Measurements from ENCODE around the gene NHEJ1. TPM values are rescaled to one million over a fixed set of nuclear protein-coding genes. Genes with fewer than 3 reads are reported as not detected.

Gene NHEJ1
- total and polyA plus RNA-seq, 9 of the 15 experiments (the other 6 are each of a cell fraction or from before 2014, with no cell fraction given) = 9.0 to 23.7 (median 13.9) TPM

DNA sequence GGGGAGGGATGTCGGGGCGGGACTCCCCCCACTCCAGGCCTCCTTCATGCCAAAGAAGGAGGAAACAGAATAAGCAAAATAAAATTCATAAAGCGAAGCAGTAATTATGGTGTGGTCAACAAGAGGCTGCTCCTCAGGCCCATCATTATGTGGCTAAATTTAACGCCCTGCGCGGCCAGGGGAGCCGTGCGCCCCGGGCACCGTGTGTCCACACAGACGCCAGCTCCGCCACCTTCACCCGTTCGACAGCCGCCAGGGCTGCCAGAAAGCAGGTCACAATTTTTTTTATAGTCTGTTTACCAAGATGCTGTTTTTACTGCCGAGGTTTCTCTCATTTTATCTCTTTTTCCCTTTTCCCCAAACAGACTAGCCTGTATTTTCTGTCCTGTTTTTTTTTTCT, 31.0 kb downstream of the NHEJ1 start:
- H3K4me2 ChIP-seq (ENCODE audit: insufficient read depth, low read length) = no peak overlapping the region
- H3K9me3 ChIP-seq (replicated peaks; ENCODE audit: control insufficient read depth, insufficient read depth, low read depth, low read length) = no peaks in the 10 kb centered on the region
- H3K9me1 ChIP-seq (ENCODE audit: control insufficient read depth, insufficient read depth, low read length) = peaks cover 3% of the 10 kb centered on the region
- POLR2A ChIA-PET = no interaction called here
- DNase-seq (ENCODE audit: extremely low read depth in 1 of 4, low spot score in 3 of 4) (no peak), ATAC-seq (no peak), FAIRE-seq (no peak)
- CTCF ChIA-PET (ENCODE audit: low intra/inter-chr PET ratio) = no interaction called here
- intact Hi-C loops (cut with micrococcal nuclease) = no loop called here
- no TSS peak for BruUV-seq (replicated peaks)
- no peak overlapping the region for H2AFZ ChIP-seq (ENCODE audit: low read depth, low read length)
- peaks cover 17 to 26% of the 10 kb centered on the region in 2 experiments for H3K4me1 ChIP-seq (replicated peaks in 1 of 2; ENCODE audit: control insufficient read depth in 2 of 2, insufficient read depth in 2 of 2, low read length in 2 of 2)
- H3K79me2 ChIP-seq (ENCODE audit: control insufficient read depth, insufficient read depth, low read length) = no peaks in the 10 kb centered on the region
- WGBS (ENCODE audit: insufficient coverage, low coverage, missing lambda C conversion rate) = 94% methylated on average over 3 of the region's 16 CpGs
- H3K36me3 ChIP-seq (ENCODE audit: control insufficient read depth, insufficient read depth, low read length) = no peaks in the 10 kb centered on the region
- no peaks in the 10 kb centered on the region for H4K20me1 ChIP-seq (replicated peaks; ENCODE audit: control insufficient read depth, insufficient read depth, low read length)
- no peak overlapping the region for H3K9ac ChIP-seq (ENCODE audit: insufficient read depth in 1 of 2, low read depth in 2 of 2, low read length in 2 of 2)
- in situ Hi-C loops (cut with MboI) = no loop called here
- H3K4me3 ChIP-seq = no peak overlapping the region
- H3K27ac ChIP-seq (ENCODE audit: extremely low read depth, low read depth, low read length) = no peak overlapping the region
- H3K27me3 ChIP-seq (ENCODE audit: control insufficient read depth in 2 of 2, insufficient read depth in 2 of 2, low read length in 2 of 2) = no peaks in the 10 kb centered on the region
- TF ChIP-seq, protein P1, sequence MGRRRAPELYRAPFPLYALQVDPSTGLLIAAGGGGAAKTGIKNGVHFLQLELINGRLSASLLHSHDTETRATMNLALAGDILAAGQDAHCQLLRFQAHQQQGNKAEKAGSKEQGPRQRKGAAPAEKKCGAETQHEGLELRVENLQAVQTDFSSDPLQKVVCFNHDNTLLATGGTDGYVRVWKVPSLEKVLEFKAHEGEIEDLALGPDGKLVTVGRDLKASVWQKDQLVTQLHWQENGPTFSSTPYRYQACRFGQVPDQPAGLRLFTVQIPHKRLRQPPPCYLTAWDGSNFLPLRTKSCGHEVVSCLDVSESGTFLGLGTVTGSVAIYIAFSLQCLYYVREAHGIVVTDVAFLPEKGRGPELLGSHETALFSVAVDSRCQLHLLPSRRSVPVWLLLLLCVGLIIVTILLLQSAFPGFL (CRISPR knock-in tag; IDR thresholded peaks at IDR 0.05) = no peak
- TF ChIP-seq HOXB6 (CRISPR knock-in tag; IDR thresholded peaks at IDR 0.05; ENCODE audit: borderline replicate concordance) = no peak
- TF ChIP-seq OTX1 (CRISPR knock-in tag; IDR thresholded peaks at IDR 0.05) = no peak
- TF ChIP-seq PTTG1 (tag; IDR thresholded peaks at IDR 0.05; ENCODE audit: low read depth) = no peak
- TF ChIP-seq, protein P2, sequence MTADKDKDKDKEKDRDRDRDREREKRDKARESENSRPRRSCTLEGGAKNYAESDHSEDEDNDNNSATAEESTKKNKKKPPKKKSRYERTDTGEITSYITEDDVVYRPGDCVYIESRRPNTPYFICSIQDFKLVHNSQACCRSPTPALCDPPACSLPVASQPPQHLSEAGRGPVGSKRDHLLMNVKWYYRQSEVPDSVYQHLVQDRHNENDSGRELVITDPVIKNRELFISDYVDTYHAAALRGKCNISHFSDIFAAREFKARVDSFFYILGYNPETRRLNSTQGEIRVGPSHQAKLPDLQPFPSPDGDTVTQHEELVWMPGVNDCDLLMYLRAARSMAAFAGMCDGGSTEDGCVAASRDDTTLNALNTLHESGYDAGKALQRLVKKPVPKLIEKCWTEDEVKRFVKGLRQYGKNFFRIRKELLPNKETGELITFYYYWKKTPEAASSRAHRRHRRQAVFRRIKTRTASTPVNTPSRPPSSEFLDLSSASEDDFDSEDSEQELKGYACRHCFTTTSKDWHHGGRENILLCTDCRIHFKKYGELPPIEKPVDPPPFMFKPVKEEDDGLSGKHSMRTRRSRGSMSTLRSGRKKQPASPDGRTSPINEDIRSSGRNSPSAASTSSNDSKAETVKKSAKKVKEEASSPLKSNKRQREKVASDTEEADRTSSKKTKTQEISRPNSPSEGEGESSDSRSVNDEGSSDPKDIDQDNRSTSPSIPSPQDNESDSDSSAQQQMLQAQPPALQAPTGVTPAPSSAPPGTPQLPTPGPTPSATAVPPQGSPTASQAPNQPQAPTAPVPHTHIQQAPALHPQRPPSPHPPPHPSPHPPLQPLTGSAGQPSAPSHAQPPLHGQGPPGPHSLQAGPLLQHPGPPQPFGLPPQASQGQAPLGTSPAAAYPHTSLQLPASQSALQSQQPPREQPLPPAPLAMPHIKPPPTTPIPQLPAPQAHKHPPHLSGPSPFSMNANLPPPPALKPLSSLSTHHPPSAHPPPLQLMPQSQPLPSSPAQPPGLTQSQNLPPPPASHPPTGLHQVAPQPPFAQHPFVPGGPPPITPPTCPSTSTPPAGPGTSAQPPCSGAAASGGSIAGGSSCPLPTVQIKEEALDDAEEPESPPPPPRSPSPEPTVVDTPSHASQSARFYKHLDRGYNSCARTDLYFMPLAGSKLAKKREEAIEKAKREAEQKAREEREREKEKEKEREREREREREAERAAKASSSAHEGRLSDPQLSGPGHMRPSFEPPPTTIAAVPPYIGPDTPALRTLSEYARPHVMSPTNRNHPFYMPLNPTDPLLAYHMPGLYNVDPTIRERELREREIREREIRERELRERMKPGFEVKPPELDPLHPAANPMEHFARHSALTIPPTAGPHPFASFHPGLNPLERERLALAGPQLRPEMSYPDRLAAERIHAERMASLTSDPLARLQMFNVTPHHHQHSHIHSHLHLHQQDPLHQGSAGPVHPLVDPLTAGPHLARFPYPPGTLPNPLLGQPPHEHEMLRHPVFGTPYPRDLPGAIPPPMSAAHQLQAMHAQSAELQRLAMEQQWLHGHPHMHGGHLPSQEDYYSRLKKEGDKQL (CRISPR knock-in tag; IDR thresholded peaks at IDR 0.05; ENCODE audit: borderline replicate concordance) = no peak
- TF ChIP-seq SPI1 (IDR thresholded peaks at IDR 0.05; ENCODE audit: borderline replicate concordance, low read depth, low read length) = no peak
- TF ChIP-seq, protein P3, sequence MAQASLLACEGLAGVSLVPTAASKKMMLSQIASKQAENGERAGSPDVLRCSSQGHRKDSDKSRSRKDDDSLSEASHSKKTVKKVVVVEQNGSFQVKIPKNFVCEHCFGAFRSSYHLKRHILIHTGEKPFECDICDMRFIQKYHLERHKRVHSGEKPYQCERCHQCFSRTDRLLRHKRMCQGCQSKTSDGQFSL (CRISPR knock-in tag; IDR thresholded peaks at IDR 0.05) = no peak
- TF ChIP-seq, protein P3 (tag; IDR thresholded peaks at IDR 0.05) = no peak
- TF ChIP-seq ZNF239 (CRISPR knock-in tag; IDR thresholded peaks at IDR 0.05) = no peak
- TF ChIP-seq, protein P4, sequence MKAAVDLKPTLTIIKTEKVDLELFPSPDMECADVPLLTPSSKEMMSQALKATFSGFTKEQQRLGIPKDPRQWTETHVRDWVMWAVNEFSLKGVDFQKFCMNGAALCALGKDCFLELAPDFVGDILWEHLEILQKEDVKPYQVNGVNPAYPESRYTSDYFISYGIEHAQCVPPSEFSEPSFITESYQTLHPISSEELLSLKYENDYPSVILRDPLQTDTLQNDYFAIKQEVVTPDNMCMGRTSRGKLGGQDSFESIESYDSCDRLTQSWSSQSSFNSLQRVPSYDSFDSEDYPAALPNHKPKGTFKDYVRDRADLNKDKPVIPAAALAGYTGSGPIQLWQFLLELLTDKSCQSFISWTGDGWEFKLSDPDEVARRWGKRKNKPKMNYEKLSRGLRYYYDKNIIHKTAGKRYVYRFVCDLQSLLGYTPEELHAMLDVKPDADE (conservative IDR thresholded peaks at IDR 0.05; ENCODE audit: control insufficient read depth, low read depth, low read length) = no peak
- TF ChIP-seq CCNT2 (IDR thresholded peaks at IDR 0.05; ENCODE audit: borderline replicate concordance, extremely low read depth, insufficient read length, low read depth, low read length) = no peak
- no peak for TF ChIP-seq CREBBP (IDR thresholded peaks at IDR 0.05; ENCODE audit: low read depth, low read length)
- TF ChIP-seq TRIM24 (IDR thresholded peaks at IDR 0.05) = no peak
- no peak for TF ChIP-seq HNRNPL (IDR thresholded peaks at IDR 0.05; ENCODE audit: low read depth, low read length)
- no peak for TF ChIP-seq SMC3 (conservative IDR thresholded peaks at IDR 0.05; ENCODE audit: insufficient read depth, low read depth, low read length)

All from K562 (cell line).